Liver (tissue), 3 donors: ENCODE results near the gene SAT2.

ENCODE experiments used
- EGR1 ChIP-seq, 2 donors: IDR thresholded peaks; 2 replicates each; pipeline ENCODE4 v1.6.1; 2016 to 2018; ENCODE audit warnings: antibody characterized with exemption in 2 of 2, low read depth in 2 of 2
- TAF1 ChIP-seq: conservative IDR thresholded peaks from 2 replicates; pipeline ENCODE4 v1.6.1; 2016; ENCODE audit warnings: antibody characterized with exemption, mild to moderate bottlenecking
- YY1 ChIP-seq: IDR thresholded peaks from 2 replicates; pipeline ENCODE4 v1.6.1; 2016; ENCODE audit warnings: antibody characterized with exemption, mild to moderate bottlenecking
- TF ChIP-seq, protein P1 (sequence below): fragments of 150-350 bp; IDR thresholded peaks from 2 replicates; pipeline ENCODE4 v1.5.1; 2017; ENCODE audit warnings: improper control_type of control experiment, low read depth, low read length; ENCODE audit not compliant: missing input control
- donor health status: healthy.
- donor health status: healthy.

- TF ChIP-seq TAF1 (no peak), EGR1 (IDR thresholded peaks at IDR 0.05; ENCODE audit: low read depth in 2 of 2) (no peak), YY1 (no peak)
- TF ChIP-seq, protein P1, sequence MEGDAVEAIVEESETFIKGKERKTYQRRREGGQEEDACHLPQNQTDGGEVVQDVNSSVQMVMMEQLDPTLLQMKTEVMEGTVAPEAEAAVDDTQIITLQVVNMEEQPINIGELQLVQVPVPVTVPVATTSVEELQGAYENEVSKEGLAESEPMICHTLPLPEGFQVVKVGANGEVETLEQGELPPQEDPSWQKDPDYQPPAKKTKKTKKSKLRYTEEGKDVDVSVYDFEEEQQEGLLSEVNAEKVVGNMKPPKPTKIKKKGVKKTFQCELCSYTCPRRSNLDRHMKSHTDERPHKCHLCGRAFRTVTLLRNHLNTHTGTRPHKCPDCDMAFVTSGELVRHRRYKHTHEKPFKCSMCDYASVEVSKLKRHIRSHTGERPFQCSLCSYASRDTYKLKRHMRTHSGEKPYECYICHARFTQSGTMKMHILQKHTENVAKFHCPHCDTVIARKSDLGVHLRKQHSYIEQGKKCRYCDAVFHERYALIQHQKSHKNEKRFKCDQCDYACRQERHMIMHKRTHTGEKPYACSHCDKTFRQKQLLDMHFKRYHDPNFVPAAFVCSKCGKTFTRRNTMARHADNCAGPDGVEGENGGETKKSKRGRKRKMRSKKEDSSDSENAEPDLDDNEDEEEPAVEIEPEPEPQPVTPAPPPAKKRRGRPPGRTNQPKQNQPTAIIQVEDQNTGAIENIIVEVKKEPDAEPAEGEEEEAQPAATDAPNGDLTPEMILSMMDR: peak; percentile 73
These were observed 38.3 kb downstream of the SAT2 start for GRCh38 chr17:7589204-7589868.
